Measurements from ENCODE around the gene PCNX1. TPM values are rescaled to one million over a fixed set of nuclear protein-coding genes. Genes with fewer than 3 reads are reported as not detected.

PCNX1 gene
- total RNA-seq, 1 donor from 2014 or later, result 62.5 TPM

GRCh38 chr14:71155743-71156142 is 248.5 kb downstream of the PCNX1 start:
- no peak overlapping the region for H3K4me3 Mint-ChIP-seq (ENCODE audit: unreplicated experiment)
- TF ChIP-seq CTCF (IDR thresholded peaks at IDR 0.05; ENCODE audit: partially characterized antibody, unreplicated experiment), result no peak
- H3K27ac Mint-ChIP-seq (ENCODE audit: unreplicated experiment), result no peak overlapping the region
- H3K4me1 Mint-ChIP-seq (ENCODE audit: low read depth, unreplicated experiment), result no peaks in the 10 kb centered on the region
- peaks cover 4% of the 10 kb centered on the region for H3K36me3 Mint-ChIP-seq (ENCODE audit: unreplicated experiment)
- DNase-seq, result no peak
- peaks cover 2% of the 10 kb centered on the region for H3K9me3 Mint-ChIP-seq (ENCODE audit: unreplicated experiment)
- H3K27me3 Mint-ChIP-seq (ENCODE audit: unreplicated experiment), result no peaks in the 10 kb centered on the region

GRCh38 chr14:71163050-71163841 is 256.0 kb downstream of the PCNX1 start:
- no peak for DNase-seq
- no peak overlapping the region for H3K27ac Mint-ChIP-seq (ENCODE audit: unreplicated experiment)
- no peaks in the 10 kb centered on the region for H3K36me3 Mint-ChIP-seq (ENCODE audit: unreplicated experiment)
- no peak overlapping the region for H3K4me3 Mint-ChIP-seq (ENCODE audit: unreplicated experiment)
- no peaks in the 10 kb centered on the region for H3K9me3 Mint-ChIP-seq (ENCODE audit: unreplicated experiment)
- no peaks in the 10 kb centered on the region for H3K4me1 Mint-ChIP-seq (ENCODE audit: low read depth, unreplicated experiment)
- H3K27me3 Mint-ChIP-seq (ENCODE audit: unreplicated experiment), result peaks cover 2% of the 10 kb centered on the region
- TF ChIP-seq CTCF (IDR thresholded peaks at IDR 0.05; ENCODE audit: partially characterized antibody, unreplicated experiment), result no peak

GRCh38 chr14:71163842-71164629 is 256.8 kb downstream of the PCNX1 start:
- no peak overlapping the region for H3K27ac Mint-ChIP-seq (ENCODE audit: unreplicated experiment)
- no peak overlapping the region for H3K4me3 Mint-ChIP-seq (ENCODE audit: unreplicated experiment)
- H3K27me3 Mint-ChIP-seq (ENCODE audit: unreplicated experiment), result peaks cover 2% of the 10 kb centered on the region
- DNase-seq, result no peak
- H3K36me3 Mint-ChIP-seq (ENCODE audit: unreplicated experiment), result peaks cover 4% of the 10 kb centered on the region
- H3K9me3 Mint-ChIP-seq (ENCODE audit: unreplicated experiment), result peaks cover 2% of the 10 kb centered on the region
- TF ChIP-seq CTCF (IDR thresholded peaks at IDR 0.05; ENCODE audit: partially characterized antibody, unreplicated experiment), result no peak
- H3K4me1 Mint-ChIP-seq (ENCODE audit: low read depth, unreplicated experiment), result no peaks in the 10 kb centered on the region

Other genes starting within 250 kb of the PCNX1 start
- gene MAP3K9, start 97.9 kb upstream of the PCNX1 start, total RNA-seq (ENCODE audit: unreplicated experiment), result 20.0 TPM